Measurements from ENCODE around the gene KRT6A.
"Not testable (repeated sequence)": the region's sequence is repeated elsewhere in the genome, so short reads cannot be mapped to it uniquely, and the experiment has no call there.

- not testable (repeated sequence) for TF ChIP-seq CTCF (IDR thresholded peaks at IDR 0.05); EP300 (IDR thresholded peaks at IDR 0.05); POLR2AphosphoS2 (conservative IDR thresholded peaks at IDR 0.05; ENCODE audit: low read length); RFX5 (IDR thresholded peaks at IDR 0.05); MAZ (IDR thresholded peaks at IDR 0.05; ENCODE audit: borderline replicate concordance, low read depth, low read length); RCOR1 (IDR thresholded peaks at IDR 0.05; ENCODE audit: low read depth, low read length); POLR2A (IDR thresholded peaks at IDR 0.05; ENCODE audit: low read length)
- TF ChIP-seq, protein P1, sequence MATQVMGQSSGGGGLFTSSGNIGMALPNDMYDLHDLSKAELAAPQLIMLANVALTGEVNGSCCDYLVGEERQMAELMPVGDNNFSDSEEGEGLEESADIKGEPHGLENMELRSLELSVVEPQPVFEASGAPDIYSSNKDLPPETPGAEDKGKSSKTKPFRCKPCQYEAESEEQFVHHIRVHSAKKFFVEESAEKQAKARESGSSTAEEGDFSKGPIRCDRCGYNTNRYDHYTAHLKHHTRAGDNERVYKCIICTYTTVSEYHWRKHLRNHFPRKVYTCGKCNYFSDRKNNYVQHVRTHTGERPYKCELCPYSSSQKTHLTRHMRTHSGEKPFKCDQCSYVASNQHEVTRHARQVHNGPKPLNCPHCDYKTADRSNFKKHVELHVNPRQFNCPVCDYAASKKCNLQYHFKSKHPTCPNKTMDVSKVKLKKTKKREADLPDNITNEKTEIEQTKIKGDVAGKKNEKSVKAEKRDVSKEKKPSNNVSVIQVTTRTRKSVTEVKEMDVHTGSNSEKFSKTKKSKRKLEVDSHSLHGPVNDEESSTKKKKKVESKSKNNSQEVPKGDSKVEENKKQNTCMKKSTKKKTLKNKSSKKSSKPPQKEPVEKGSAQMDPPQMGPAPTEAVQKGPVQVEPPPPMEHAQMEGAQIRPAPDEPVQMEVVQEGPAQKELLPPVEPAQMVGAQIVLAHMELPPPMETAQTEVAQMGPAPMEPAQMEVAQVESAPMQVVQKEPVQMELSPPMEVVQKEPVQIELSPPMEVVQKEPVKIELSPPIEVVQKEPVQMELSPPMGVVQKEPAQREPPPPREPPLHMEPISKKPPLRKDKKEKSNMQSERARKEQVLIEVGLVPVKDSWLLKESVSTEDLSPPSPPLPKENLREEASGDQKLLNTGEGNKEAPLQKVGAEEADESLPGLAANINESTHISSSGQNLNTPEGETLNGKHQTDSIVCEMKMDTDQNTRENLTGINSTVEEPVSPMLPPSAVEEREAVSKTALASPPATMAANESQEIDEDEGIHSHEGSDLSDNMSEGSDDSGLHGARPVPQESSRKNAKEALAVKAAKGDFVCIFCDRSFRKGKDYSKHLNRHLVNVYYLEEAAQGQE (IDR thresholded peaks at IDR 0.05): not testable (repeated sequence)
- TF ChIP-seq, protein P2, sequence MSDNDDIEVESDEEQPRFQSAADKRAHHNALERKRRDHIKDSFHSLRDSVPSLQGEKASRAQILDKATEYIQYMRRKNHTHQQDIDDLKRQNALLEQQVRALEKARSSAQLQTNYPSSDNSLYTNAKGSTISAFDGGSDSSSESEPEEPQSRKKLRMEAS (IDR thresholded peaks at IDR 0.05): not testable (repeated sequence)
Measured at GRCh38 chr12:52487744-52488443, 5.2 kb downstream of the KRT6A start.
